ENCODE results near the gene ZP3.
"Not testable (repeated sequence)": the region's sequence is repeated elsewhere in the genome, so short reads cannot be mapped to it uniquely, and the experiment has no call there.

Gene ZP3

GRCh38 chr7:76485822-76486610 is 61.3 kb downstream of the ZP3 start:
- DNase-seq (ENCODE audit: low spot score) = not testable (repeated sequence)

- not testable (repeated sequence) for DNase-seq (ENCODE audit: low spot score)
These were observed 61.9 kb downstream of the ZP3 start for GRCh38 chr7:76486618-76487017.

- DNase-seq (ENCODE audit: low spot score) = not testable (repeated sequence)
These were observed 63.2 kb downstream of the ZP3 start for GRCh38 chr7:76487969-76488368.

All from AG20443 (cell line).